ENCODE data around the gene OSBPL10.
"Not testable (repeated sequence)": the region's sequence is repeated elsewhere in the genome, so short reads cannot be mapped to it uniquely, and the experiment has no call there.

Gene OSBPL10

GRCh38 chr3:31804251-31805051, 176.6 kb downstream of the OSBPL10 start:
- no peak for DNase-seq

DNA sequence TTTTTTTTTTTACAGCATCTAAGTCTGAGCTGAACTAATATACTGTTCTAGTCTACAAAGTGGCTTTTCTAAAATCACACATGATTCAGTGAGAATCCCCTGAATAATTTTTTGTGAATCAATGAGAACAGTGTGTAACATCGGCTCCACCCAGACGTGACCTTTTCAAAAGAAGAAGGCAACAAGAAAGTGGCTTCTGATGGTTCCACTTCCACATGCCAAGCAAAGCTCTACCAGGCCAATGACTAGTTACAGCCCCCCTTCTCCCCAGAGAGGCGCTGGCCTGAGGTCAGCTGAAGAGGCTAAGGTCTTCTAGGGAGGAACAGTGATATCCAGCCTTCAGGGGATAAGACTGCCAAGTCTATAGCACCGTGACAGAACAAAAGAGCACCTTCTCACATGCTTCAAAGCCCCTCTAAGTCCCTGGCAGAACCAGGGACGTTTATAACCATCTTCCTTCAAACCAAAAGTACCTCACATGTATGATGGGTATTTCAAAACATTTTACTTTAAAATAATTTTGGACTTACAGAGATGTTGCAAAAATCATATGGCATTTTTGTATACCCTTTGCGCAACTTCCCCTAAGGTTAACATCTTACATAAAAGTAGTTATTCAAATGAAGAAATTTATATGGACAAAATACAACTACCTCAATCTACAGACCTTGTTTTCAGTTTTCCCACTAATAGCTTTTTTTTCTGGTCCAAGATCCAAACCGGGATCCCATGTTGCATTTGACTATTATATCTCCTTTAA, 177.9 kb downstream of the OSBPL10 start:
- no peak for DNase-seq

GRCh38 chr3:31800436-31800835, 180.6 kb downstream of the OSBPL10 start:
- DNase-seq = no peak

- no peak for DNase-seq
These were observed 182.2 kb downstream of the OSBPL10 start for GRCh38 chr3:31798840-31799239.

DNA sequence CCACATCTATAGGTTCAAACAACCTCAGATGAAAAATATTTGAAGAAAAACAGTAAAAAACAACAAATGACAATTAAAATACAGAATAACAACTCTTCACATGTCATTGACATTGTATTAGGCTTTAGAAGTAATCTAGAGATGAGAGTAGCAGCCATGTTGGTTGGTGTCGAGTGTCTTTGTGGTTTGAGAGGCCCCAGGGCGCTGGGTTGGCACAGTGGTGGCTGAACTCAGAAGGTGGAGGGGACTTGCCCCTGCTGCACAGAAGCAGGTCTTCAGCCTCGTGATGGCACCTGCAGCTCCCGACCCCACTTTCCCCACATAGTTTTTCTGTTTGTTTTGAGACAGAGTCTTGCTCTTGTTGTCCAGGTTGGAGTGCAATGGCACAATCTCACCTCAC, 187.2 kb downstream of the OSBPL10 start:
- DNase-seq = no peak

- DNase-seq = no peak
These were observed 190.0 kb downstream of the OSBPL10 start for GRCh38 chr3:31791090-31791430.

GRCh38 chr3:31790193-31791089, 190.6 kb downstream of the OSBPL10 start:
- DNase-seq = no peak

- DNase-seq = no peak
These were observed 191.6 kb downstream of the OSBPL10 start for GRCh38 chr3:31789429-31789828.

GRCh38 chr3:31785734-31786133, 195.3 kb downstream of the OSBPL10 start:
- no peak for DNase-seq

- no peak for DNase-seq
These were observed 195.8 kb downstream of the OSBPL10 start for GRCh38 chr3:31785286-31785685.

DNA sequence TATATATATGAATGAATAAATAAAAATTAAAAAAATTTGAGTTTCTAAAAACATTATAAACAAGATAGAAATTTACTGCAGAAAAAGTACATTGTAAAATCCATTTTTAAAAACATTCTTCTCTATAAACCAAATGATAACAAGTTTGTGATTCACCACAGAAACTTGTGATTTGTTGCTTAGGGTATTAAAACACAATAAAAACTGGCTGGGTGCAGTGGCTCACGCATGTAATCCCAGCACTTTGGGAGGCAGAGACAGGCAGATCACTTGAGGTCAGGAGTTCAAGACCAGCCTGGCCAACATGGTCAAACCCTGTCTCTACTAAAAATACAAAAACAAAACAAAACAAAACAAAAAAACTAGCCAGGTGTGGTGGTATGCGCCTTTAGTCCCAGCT, 197.2 kb downstream of the OSBPL10 start:
- DNase-seq = not testable (repeated sequence)

- not testable (repeated sequence) for DNase-seq
These were observed 198.8 kb downstream of the OSBPL10 start for GRCh38 chr3:31782306-31782705.

- no peak for DNase-seq
These were observed 201.5 kb downstream of the OSBPL10 start for GRCh38 chr3:31779514-31779913.

DNA sequence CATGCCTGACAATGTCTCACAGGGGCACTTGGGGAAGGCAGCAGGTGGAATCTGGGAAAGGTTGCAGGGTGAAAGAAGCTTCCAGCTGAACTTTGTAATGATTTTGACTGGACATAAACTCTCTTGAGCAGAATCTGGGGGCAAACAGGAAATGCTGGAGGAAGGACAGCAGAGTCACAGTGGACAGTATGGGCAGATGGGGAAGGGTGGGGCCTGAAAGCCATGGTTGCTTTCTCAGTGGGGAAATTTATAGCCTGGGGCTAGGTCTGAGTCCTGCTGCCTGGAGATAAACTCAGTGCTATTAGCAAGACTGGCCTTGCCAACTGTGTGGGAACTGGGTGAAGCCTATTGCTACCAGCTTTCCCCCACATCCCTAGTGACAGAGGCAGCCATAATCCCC, 203.2 kb downstream of the OSBPL10 start:
- no peak for DNase-seq

DNA sequence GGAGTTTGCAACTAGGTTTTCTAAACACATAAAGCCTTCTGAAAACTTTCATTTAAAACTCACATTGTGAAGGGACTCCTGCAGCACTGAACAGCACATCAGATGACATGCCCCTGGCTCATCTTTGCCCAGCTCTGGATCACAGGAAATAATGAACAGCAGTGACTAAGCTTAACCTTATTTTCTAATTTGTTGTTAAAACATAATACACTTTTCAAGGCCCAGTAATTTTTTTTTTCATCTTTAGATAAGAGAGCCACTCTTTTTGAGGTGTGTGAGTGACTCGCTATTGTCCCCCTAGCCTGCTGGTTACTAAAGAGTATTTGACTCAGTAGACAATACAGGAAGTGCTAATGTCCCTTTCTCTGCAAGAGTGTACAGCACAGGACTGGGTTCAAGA, 204.0 kb downstream of the OSBPL10 start:
- DNase-seq = no peak

DNA sequence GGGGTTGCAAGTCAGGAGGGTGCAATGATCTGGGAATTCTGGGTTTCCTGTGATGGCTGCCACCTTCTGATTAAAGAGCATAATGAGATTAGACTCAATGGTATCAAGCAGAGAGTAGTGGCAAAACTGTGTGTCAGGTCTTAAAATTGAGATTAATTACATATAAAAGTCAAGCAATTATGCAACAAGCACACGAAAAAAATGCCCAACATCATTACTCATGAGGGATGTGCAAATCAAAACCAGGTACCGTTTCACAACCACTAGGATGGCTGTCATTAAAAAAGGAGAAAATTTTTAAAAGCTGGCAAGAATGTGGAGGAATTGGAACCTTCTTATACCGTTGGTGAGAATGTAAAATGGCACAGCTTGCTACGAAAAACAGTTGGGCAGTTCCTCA, 205.0 kb downstream of the OSBPL10 start:
- no peak for DNase-seq

GRCh38 chr3:31775383-31775782, 205.7 kb downstream of the OSBPL10 start:
- DNase-seq = no peak

DNA sequence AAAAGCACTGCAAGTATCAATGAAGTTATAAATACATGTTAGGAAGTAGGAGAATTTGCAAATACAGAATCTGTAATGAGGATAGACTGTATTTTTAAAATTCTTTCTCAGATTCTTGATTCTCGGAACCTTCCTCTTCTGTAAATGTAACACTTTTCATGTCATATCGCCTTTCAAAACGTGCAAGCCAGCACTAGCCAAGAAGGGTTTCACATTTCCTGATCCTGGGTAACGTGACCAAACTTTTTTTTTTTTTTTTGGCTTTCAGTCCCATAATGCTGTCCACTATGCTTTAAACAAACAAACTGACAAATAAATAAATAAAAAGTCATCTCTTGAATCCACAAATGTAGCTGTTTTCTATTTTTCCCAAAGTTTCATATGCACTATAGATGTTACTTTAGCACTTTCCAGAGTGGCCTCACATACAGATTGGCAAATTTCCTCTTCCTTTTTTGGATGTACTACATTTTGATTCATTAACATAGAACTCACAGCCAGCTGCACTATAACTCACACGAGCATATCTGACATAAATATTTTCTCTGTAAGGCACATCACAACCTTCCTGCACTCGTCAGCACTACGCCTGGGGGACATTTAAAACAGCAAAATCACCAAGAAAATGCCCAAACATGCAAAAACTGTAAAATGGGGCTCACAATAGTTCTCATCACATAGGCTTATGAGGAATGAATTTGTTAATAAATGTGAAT, 208.1 kb downstream of the OSBPL10 start:
- no peak for DNase-seq

DNA sequence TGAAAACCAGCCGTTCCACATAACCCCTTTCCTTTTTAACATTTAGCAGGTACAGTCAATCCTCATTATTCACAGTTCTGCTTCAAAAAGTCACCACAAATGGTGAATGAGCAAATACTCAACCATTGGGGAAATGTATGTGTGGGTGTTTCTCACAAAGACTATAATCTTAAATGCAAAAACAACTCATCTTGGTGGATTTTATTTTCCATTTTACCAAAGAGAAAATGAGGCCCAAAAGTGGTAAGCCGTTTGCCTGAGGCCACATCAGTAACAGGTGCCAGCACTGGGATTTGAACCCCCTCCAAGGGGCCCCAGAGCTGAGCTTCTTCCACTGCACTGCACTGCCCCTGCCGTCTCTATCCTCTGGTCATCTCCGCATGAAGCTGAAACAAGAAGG, 208.8 kb downstream of the OSBPL10 start:
- DNase-seq = no peak

DNA sequence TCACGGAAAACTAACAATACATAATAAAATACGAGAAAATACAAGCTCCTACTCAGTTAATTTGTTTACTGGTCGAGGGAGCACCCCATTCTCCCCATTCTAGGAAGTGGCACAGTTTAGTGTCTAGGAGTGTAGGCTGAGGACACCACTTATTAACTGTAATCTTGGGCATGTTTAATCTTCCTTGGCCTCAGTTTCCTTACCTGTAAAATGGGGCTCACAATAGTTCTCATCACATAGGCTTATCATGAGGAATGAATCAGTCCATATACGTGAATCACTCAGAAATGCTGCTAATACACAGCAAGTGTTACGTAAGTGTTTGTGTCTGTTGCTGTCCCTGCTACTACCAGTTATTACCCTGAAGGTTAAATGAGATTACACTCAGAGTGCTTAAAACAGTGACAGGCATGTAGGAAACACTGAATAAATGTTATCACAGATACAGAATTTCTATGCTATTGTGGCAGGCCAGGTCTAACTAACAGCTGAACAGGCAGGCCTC, 210.2 kb downstream of the OSBPL10 start:
- DNase-seq = no peak

GRCh38 chr3:31768479-31769125, 212.5 kb downstream of the OSBPL10 start:
- DNase-seq = peak; percentile 36 to 53

DNA sequence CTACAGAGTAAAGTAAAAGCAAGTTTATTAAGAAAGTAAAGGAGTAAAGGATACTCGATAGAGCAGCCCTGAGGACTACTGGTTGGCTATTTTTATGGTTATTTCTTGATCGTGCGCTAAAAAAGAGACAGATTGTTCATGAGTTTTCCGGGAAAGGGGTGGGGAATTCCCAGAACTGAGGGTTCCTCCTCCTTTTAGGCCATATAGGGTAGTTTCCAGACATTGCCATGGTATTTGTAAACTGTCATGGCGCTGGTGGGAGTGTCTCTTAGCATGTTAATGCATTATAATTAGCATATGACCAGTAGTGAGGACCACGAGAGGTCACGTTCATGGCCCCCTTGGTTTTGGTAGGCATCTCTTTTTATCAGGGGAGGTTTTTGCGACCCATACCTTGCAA, 213.1 kb downstream of the OSBPL10 start:
- DNase-seq = no peak

All from activated CD4-positive, alpha-beta T cell treated with anti-CD3 and anti-CD28 coated beads for 4 hours (primary cell).